HFFc6 (cell line): ENCODE results near the gene HILPDA. TPM values are rescaled to one million over a fixed set of nuclear protein-coding genes. Genes with fewer than 3 reads are reported as not detected.
A peak's percentile ranks its signal among the peaks of the same experiment; 100 is the strongest.

Source experiments
- DNase-seq: peaks from one replicate; pipeline ENCODE4 v3.0.0-alpha.2; 2018
- H3K27ac Mint-ChIP-seq: 2 replicates; pipeline ENCODE4 v1.8.0; 2020; ENCODE audit warnings: mild to moderate bottlenecking, mixed read lengths
- H3K27me3 Mint-ChIP-seq: 2 replicates; pipeline ENCODE4 v1.8.0; 2021; ENCODE audit warnings: mild to moderate bottlenecking, moderate library complexity, mixed read lengths; ENCODE audit not compliant: insufficient read depth
- H3K36me3 Mint-ChIP-seq: 2 replicates; pipeline ENCODE4 v1.8.0; 2021; ENCODE audit warnings: low read depth, mixed read lengths
- H3K4me1 Mint-ChIP-seq: 2 replicates; pipeline ENCODE4 v1.8.0; 2020; ENCODE audit warnings: low read depth, mixed read lengths
- H3K4me3 Mint-ChIP-seq: 2 replicates; pipeline ENCODE4 v1.8.0; 2020; ENCODE audit warnings: mild to moderate bottlenecking, moderate library complexity, mixed read lengths
- H3K9me3 Mint-ChIP-seq: 2 replicates; pipeline ENCODE4 v1.8.0; 2020; ENCODE audit warnings: mild to moderate bottlenecking, mixed read lengths
- CTCF ChIP-seq: fragments of 200-600 bp; sonication (generic); IDR thresholded peaks from 2 replicates; pipeline ENCODE4 v1.5.0; 2021; ENCODE audit warnings: antibody characterized with exemption, mild to moderate bottlenecking
- long read RNA-seq: library from polyadenylated mRNA; unstranded; transcript quantifications from one replicate; pipeline ENCODE4 v2.0.0, GENCODE V29; 2019
- total RNA-seq, 6 experiments: library from RNA; stranded (reverse); fragmentation: NEBNext Ultra II Directional; extraction: Animal tissue kit (Norgen Biotek cat#: 25700); gene quantifications; 2 replicates in 1 of 6; 3 replicates in 5 of 6; pipeline ENCODE4 v1.2.3, GENCODE V29; 2021

Gene HILPDA
- total RNA-seq, result 1 to 10 TPM; 6.3 to 9.0 (median 7.2) TPM
- long read RNA-seq, transcript HILPDA-201 (2 exons, 1,349 nt), result major isoform, 7 of 7 reads
- long read RNA-seq, partial matches to known transcripts, result 0 of 7 reads
- long read RNA-seq, other reads (novel, unspliced or antisense), result 0 of 7 reads

- peak within 1 kb of the TSS; percentile 92 for H3K4me3 Mint-ChIP-seq
- H3K36me3 Mint-ChIP-seq, result peaks cover 5% of the 10 kb centered on the region; the same call in 1 of the 2 replicates
- peak within 1 kb of the TSS; percentile 99 for H3K27ac Mint-ChIP-seq
- no peak; the same call in 1 of the 2 replicates for TF ChIP-seq CTCF
- peaks cover 12% of the 10 kb centered on the region for H3K27me3 Mint-ChIP-seq
- no peaks in the 10 kb centered on the region for H3K9me3 Mint-ChIP-seq
- peak; percentile 95 for DNase-seq
- peaks cover 50% of the 10 kb centered on the region for H3K4me1 Mint-ChIP-seq
These were observed at the start of gene HILPDA for GRCh38 chr7:128455543-128456254. TSS of gene HILPDA (plus strand) at chr7:128455878. CDS start at chr7:128457269, 1,391 bp downstream.

- peaks cover 13% of the 10 kb centered on the region; the same call in 1 of the 2 replicates for H3K36me3 Mint-ChIP-seq
- H3K9me3 Mint-ChIP-seq, result no peaks in the 10 kb centered on the region
- H3K4me3 Mint-ChIP-seq, result peak overlapping the region; percentile 71
- peaks cover 42% of the 10 kb centered on the region for H3K4me1 Mint-ChIP-seq
- no peak for TF ChIP-seq CTCF
- no peak for DNase-seq
- peaks cover 1% of the 10 kb centered on the region for H3K27me3 Mint-ChIP-seq
- H3K27ac Mint-ChIP-seq, result no peak overlapping the region
These were observed 49.1 kb upstream of the HILPDA start for GRCh38 chr7:128406314-128407232.

GRCh38 chr7:128407233-128407589, 48.5 kb upstream of the HILPDA start:
- no peak for DNase-seq
- H3K27me3 Mint-ChIP-seq, result peaks cover 1% of the 10 kb centered on the region
- peaks cover 13% of the 10 kb centered on the region; the same call in 1 of the 2 replicates for H3K36me3 Mint-ChIP-seq
- no peak overlapping the region for H3K4me3 Mint-ChIP-seq
- TF ChIP-seq CTCF, result no peak
- H3K4me1 Mint-ChIP-seq, result peaks cover 42% of the 10 kb centered on the region
- no peaks in the 10 kb centered on the region for H3K9me3 Mint-ChIP-seq
- no peak overlapping the region for H3K27ac Mint-ChIP-seq

GRCh38 chr7:128407751-128408708, 47.6 kb upstream of the HILPDA start:
- no peak overlapping the region for H3K27ac Mint-ChIP-seq
- H3K4me3 Mint-ChIP-seq, result no peak overlapping the region
- peaks cover 6% of the 10 kb centered on the region; the same call in 1 of the 2 replicates for H3K36me3 Mint-ChIP-seq
- peaks cover 1% of the 10 kb centered on the region for H3K27me3 Mint-ChIP-seq
- peaks cover 35% of the 10 kb centered on the region for H3K4me1 Mint-ChIP-seq
- H3K9me3 Mint-ChIP-seq, result no peaks in the 10 kb centered on the region
- no peak for TF ChIP-seq CTCF
- DNase-seq, result no peak
